ENCODE results near the gene NOL8.

NOL8 gene

GRCh38 chr9:92289708-92290390 lies 35.3 kb downstream of the NOL8 start:
- Histone ChIP-seq H3K27ac (ENCODE audit: low read length) (no peak overlapping the region), H4K20me1 (ENCODE audit: insufficient read depth, low read length) (peaks cover 32% of the 10 kb centered on the region), H3K4me2 (ENCODE audit: low read length) (no peak overlapping the region), H3K79me2 (ENCODE audit: low read length) (peaks cover 96% of the 10 kb centered on the region), H3K9me3 (ENCODE audit: insufficient read depth, low read length) (no peaks in the 10 kb centered on the region), H2AFZ (ENCODE audit: low read depth, low read length) (no peak overlapping the region), H3K9ac (ENCODE audit: low read length) (no peak overlapping the region), H3K27me3 (ENCODE audit: low read depth, low read length) (no peaks in the 10 kb centered on the region), H3K4me3 (ENCODE audit: low read length) (no peak overlapping the region), H3K36me3 (replicated peaks; ENCODE audit: low read depth, low read length) (peaks cover 64% of the 10 kb centered on the region), H3K4me1 (ENCODE audit: low read length) (peaks cover 31% of the 10 kb centered on the region)
- TF ChIP-seq, protein P1, sequence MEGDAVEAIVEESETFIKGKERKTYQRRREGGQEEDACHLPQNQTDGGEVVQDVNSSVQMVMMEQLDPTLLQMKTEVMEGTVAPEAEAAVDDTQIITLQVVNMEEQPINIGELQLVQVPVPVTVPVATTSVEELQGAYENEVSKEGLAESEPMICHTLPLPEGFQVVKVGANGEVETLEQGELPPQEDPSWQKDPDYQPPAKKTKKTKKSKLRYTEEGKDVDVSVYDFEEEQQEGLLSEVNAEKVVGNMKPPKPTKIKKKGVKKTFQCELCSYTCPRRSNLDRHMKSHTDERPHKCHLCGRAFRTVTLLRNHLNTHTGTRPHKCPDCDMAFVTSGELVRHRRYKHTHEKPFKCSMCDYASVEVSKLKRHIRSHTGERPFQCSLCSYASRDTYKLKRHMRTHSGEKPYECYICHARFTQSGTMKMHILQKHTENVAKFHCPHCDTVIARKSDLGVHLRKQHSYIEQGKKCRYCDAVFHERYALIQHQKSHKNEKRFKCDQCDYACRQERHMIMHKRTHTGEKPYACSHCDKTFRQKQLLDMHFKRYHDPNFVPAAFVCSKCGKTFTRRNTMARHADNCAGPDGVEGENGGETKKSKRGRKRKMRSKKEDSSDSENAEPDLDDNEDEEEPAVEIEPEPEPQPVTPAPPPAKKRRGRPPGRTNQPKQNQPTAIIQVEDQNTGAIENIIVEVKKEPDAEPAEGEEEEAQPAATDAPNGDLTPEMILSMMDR (IDR thresholded peaks at IDR 0.05; ENCODE audit: low read depth, low read length) = no peak
- TF ChIP-seq EZH2phosphoT487 (IDR thresholded peaks at IDR 0.05; ENCODE audit: low read depth) = no peak

DNA sequence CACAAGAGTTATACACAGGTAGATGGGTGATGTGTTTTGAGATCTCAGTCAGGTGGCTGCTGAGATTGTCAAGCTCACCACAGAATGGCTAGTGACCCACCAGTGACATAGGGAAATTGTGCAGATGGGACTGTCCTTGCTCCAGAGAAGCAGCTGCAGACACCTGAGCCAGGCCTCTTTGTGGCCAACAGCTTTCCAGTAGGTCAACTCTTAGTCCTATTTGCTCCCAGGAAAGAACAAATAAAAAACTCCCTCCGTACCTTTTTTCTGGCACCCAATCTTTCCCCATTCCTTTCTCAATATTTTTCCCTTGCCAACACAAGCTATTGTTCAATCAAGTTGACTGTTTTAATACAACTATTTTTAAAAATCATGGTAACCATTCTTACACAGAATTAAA lies 45.8 kb downstream of the NOL8 start:
- Histone ChIP-seq H3K4me1 (ENCODE audit: low read length) (peaks cover 10% of the 10 kb centered on the region), H2AFZ (ENCODE audit: low read depth, low read length) (no peak overlapping the region), H3K79me2 (ENCODE audit: low read length) (peaks cover 25% of the 10 kb centered on the region), H3K4me3 (ENCODE audit: low read length) (no peak overlapping the region), H4K20me1 (ENCODE audit: insufficient read depth, low read length) (no peaks in the 10 kb centered on the region), H3K36me3 (replicated peaks; ENCODE audit: low read depth, low read length) (peaks cover 76% of the 10 kb centered on the region), H3K9me3 (ENCODE audit: insufficient read depth, low read length) (no peaks in the 10 kb centered on the region), H3K27ac (ENCODE audit: low read length) (no peak overlapping the region), H3K9ac (ENCODE audit: low read length) (no peak overlapping the region), H3K27me3 (ENCODE audit: low read depth, low read length) (no peaks in the 10 kb centered on the region), H3K4me2 (ENCODE audit: low read length) (no peak overlapping the region)
- TF ChIP-seq, protein P1 (IDR thresholded peaks at IDR 0.05; ENCODE audit: low read depth, low read length) = no peak
- no peak for TF ChIP-seq EZH2phosphoT487 (IDR thresholded peaks at IDR 0.05; ENCODE audit: low read depth)

DNA sequence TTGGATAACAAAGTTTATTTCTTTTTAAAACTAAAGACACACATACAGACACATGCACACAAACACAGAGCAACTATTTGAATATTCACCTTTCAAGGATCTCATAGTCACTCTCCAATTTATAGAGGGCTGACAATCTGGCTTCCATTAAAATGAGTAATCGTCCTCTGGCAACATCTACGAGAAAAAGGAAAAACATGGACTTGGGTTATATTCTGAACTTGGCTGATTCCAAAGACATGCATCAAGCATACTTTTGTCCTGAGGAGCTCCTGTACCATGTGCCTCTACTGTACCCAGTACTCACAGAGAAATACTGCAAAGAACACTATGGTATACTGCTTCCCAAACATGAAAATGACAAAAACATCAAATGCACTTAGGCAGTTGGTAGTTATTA lies 47.0 kb downstream of the NOL8 start:
- peaks cover 10% of the 10 kb centered on the region for H3K4me1 ChIP-seq (ENCODE audit: low read length)
- TF ChIP-seq, protein P1 (IDR thresholded peaks at IDR 0.05; ENCODE audit: low read depth, low read length) = no peak
- TF ChIP-seq EZH2phosphoT487 (IDR thresholded peaks at IDR 0.05; ENCODE audit: low read depth) = no peak
- H3K9ac ChIP-seq (ENCODE audit: low read length) = no peak overlapping the region
- no peaks in the 10 kb centered on the region for H4K20me1 ChIP-seq (ENCODE audit: insufficient read depth, low read length)
- H3K9me3 ChIP-seq (ENCODE audit: insufficient read depth, low read length) = no peaks in the 10 kb centered on the region
- H3K79me2 ChIP-seq (ENCODE audit: low read length) = peaks cover 18% of the 10 kb centered on the region
- H3K27me3 ChIP-seq (ENCODE audit: low read depth, low read length) = no peaks in the 10 kb centered on the region
- H3K4me3 ChIP-seq (ENCODE audit: low read length) = no peak overlapping the region
- H3K36me3 ChIP-seq (replicated peaks; ENCODE audit: low read depth, low read length) = peaks cover 84% of the 10 kb centered on the region
- no peak overlapping the region for H3K27ac ChIP-seq (ENCODE audit: low read length)
- no peak overlapping the region for H2AFZ ChIP-seq (ENCODE audit: low read depth, low read length)
- H3K4me2 ChIP-seq (ENCODE audit: low read length) = no peak overlapping the region

DNA sequence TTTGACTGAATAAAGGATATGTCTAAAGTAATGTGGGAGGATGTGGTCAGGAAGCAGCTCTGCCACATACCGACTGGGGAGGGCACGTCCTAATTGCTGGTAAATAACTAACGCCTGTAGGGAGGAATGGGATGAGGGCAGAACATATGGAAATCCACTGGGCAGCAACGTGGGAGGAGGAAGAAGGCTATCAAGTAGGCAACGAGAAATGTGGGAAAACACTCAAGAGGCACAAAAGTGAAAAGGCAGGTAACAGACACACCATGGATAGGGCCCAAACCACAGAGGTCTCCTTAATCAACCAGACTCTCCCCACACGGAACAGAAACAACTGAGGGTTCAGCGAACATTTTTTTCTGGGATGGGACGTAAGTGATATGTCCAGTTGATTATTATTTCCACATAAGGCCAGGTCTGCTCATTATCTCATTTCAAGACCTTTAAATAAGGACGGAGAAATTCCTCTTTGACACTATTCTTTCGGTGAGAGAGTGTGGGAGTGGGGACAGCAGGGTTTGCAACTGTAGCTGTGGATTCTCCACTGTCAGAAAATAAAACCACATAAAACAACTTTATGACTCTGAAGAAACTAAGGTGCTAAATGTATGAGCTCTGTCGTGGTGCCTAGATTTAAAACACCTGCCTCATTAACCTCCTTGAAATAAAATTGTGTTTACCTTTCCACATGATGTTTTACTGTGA lies 48.7 kb downstream of the NOL8 start:
- no peak overlapping the region for H3K4me3 ChIP-seq (ENCODE audit: low read length)
- peaks cover 4% of the 10 kb centered on the region for H3K79me2 ChIP-seq (ENCODE audit: low read length)
- H3K4me1 ChIP-seq (ENCODE audit: low read length) = peaks cover 10% of the 10 kb centered on the region
- no peaks in the 10 kb centered on the region for H3K9me3 ChIP-seq (ENCODE audit: insufficient read depth, low read length)
- H4K20me1 ChIP-seq (ENCODE audit: insufficient read depth, low read length) = no peaks in the 10 kb centered on the region
- peaks cover 85% of the 10 kb centered on the region for H3K36me3 ChIP-seq (replicated peaks; ENCODE audit: low read depth, low read length)
- no peak overlapping the region for H3K4me2 ChIP-seq (ENCODE audit: low read length)
- no peak for TF ChIP-seq EZH2phosphoT487 (IDR thresholded peaks at IDR 0.05; ENCODE audit: low read depth)
- TF ChIP-seq, protein P1 (IDR thresholded peaks at IDR 0.05; ENCODE audit: low read depth, low read length) = no peak
- no peak overlapping the region for H2AFZ ChIP-seq (ENCODE audit: low read depth, low read length)
- H3K9ac ChIP-seq (ENCODE audit: low read length) = no peak overlapping the region
- no peak overlapping the region for H3K27ac ChIP-seq (ENCODE audit: low read length)
- H3K27me3 ChIP-seq (ENCODE audit: low read depth, low read length) = no peaks in the 10 kb centered on the region
